HG03139 (cell line): ENCODE data around the gene AKAP8L.

Experiments used
- ATAC-seq: cut with Tn5 transposase; IDR thresholded peaks from one replicate; pipeline ENCODE4 v1.9.1; 2021; ENCODE audit not compliant: unreplicated experiment

AKAP8L gene, protein sequence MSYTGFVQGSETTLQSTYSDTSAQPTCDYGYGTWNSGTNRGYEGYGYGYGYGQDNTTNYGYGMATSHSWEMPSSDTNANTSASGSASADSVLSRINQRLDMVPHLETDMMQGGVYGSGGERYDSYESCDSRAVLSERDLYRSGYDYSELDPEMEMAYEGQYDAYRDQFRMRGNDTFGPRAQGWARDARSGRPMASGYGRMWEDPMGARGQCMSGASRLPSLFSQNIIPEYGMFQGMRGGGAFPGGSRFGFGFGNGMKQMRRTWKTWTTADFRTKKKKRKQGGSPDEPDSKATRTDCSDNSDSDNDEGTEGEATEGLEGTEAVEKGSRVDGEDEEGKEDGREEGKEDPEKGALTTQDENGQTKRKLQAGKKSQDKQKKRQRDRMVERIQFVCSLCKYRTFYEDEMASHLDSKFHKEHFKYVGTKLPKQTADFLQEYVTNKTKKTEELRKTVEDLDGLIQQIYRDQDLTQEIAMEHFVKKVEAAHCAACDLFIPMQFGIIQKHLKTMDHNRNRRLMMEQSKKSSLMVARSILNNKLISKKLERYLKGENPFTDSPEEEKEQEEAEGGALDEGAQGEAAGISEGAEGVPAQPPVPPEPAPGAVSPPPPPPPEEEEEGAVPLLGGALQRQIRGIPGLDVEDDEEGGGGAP

GRCh38 chr19:15418579-15419412, at the start of gene AKAP8L:
TSS of gene AKAP8L (minus strand) at chr19:15418988. CDS start at chr19:15418923, 65 bp downstream.
- ATAC-seq = peak; percentile 89

- no peak for ATAC-seq
These were observed 49.0 kb upstream of the AKAP8L start for GRCh38 chr19:15467734-15468214.

- peak; percentile 51 for ATAC-seq
These were observed 48.3 kb upstream of the AKAP8L start for GRCh38 chr19:15466851-15467733.

DNA sequence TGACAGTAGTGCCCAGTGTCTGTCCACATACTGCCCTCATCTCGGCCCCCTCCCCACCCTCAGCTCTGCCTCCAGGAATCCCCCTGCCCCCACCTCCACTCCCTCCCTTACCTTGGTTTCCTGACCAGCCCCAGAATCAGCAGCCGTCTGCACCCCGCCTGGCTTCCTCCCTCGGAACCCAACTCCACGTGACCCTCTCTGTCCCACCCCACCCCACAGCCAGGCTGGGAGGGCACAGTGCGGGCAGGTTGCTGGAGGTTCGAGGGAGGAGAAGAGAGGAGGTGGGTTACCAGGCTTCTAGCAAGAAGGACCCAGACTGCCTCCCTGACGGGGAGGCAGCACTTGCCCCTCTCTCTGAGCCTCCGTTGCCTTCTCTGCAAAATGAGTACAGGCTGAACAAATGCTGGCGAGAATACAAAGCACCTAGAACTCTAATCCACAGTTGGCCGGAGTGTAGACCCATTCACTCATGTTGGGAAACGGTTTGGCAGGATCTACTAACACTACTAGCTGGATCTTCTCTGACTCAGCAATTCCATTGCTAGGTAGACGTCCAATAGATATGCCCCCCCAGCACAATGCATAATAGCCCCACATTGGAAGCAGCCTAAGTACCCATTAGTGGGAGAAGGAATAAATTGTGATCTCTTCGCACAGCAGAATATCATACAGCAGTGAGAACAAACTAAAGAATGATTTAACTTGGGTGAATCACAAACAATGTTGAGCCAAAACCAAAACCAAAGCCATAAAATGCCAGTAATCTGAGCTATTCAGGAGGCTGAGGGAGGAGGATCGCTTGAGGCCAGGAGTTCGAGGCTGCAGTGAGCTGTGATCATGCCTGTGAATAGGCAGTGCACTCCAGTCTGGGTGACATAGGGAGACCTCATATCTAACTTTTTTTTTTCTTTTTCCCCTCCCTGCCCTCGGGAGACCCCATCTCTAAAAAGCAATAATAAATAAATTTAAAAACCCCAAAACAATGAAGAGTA, 45.9 kb upstream of the AKAP8L start, which contains the start of gene RASAL3:
TSS of gene RASAL3 (minus strand) at position 151 of the 992 bp plus-strand sequence. CDS start 186 bp downstream, outside the sequence.
- no peak for ATAC-seq

DNA sequence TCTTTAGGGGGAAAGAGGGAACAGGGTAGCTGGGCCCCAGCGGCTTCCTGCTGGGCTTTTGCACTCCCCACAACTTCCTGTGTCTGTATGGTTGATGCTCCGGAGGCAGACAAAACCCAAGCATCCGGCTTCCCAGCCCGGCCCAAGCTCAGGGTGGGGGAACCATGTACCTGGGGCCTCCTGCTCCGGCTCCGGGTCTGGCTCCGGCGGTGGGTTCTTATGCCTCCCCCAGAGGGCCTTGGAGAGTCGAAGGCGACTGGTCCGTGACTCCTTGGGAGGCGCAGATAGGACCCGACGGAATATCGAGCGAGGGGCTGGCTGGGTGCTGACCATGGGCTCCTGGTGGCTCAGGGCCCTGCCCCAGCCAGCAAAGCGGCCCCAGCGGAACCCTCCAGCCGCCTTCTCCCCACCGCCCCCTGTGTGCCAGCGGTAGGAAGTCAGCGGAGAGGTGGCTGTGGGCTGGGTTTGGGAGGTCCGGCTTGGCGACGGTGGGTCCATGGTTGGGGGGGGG, 45.1 kb upstream of the AKAP8L start:
- ATAC-seq = peak; percentile 47

DNA sequence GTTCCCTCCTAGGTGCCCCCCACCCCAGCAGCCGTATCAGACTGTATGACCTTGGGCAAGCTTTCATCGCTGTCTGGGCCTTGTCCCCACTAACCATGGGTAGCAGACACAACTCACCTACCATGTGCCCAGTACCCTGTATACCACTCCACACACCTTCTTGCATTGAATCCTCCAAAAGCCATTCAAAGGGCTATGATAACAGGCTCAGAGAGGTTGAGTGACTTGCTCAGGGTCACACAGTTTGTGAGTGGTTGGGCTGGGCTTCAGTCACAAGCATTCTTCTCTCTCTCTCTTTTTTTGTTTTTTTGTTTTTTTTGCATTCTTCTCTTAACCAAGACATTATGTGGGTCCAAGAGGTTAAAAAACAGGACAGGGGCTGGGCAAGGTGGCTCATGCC, 42.9 kb upstream of the AKAP8L start:
- no peak for ATAC-seq

- ATAC-seq = no peak
These were observed 39.1 kb upstream of the AKAP8L start for GRCh38 chr19:15457701-15458484.

DNA sequence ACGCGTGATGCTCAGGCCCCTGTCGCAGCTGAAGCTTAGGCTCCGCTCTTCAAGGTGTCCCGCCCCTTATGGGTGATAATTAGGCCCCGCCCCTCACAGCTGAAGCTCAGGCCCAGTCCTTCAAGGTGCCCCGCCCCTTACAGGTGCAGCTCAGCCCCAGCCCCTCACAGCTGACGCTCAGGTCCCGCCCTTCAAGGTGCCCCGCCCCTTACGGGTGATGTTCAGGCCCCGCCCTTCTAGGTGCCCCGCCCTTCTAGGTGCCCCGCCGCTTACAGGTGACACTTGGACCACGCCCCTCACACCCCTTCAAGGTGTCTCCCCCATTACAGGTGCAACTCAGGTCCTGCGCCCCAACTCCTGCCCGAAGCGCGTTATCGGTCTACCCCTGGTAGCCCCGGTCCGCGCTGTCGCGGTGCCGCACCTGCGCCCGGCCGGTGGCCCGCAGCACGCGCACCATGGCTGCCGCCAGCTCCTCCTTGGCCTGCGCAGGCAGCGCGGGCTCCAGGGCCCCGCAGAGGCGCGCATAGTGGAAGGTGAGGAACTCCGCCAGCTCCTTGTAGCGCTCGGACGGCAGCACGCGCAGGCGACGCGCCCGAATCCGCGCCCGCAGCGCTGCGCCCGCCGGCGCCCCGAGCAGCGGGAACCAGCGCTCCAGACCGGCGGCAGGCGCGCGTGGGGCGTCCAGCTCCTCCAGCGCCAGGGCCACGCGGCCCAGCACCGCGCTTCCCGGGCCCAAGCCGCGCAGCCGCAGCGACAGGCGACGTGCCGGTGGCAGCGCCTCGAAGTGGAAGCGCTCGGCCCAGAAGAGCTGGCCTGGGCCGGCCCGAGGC, 38.3 kb upstream of the AKAP8L start:
- ATAC-seq = no peak

- ATAC-seq = no peak
These were observed 37.7 kb upstream of the AKAP8L start for GRCh38 chr19:15456441-15456840.

- no peak for ATAC-seq
These were observed 37.2 kb upstream of the AKAP8L start for GRCh38 chr19:15455996-15456395.

DNA sequence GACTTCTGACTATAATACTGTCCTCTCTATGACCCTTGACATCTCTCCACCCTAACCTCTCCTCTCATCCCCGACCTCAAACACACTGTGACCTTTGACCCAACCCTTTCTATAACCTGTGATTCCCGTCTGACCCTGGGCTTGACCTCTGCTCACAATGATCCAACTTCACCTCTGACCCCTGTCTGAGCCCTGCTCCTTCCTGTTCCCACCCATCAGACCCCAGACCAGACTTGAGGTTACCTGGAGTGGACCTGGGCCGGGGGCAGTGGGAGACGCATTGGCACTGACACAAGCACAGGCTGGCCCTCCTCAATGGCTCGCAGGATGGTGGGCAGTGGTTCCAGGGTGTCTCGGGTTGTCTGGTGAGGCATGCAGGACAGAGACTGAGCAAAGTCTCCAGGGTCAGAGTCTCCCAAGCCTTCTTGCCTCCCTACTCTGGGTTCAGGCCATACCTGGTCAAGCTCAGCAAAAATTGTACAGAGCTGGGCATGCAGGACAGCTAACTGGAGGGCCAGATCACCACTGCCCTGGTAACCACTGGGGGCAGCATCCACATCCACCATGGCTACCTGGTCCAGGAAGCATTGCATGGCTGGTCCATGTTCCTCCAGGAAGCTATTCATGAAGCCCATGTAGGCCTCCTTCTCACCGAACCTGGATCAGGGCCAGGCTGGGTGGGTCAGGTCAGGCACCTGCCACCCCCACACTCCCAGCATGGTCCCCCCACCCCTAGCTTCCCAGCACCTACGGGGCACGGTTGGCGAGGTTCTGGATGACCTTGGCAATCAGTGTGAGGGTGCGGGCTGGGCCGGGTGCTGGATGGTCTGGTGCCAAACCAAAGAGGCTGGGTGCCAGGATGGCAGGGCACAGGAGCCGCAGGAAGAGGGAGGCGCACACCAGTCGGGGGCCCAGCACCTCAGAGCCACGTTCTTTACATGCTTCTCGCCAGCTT, 35.4 kb upstream of the AKAP8L start:
- ATAC-seq = no peak

- ATAC-seq = no peak
These were observed 34.3 kb upstream of the AKAP8L start for GRCh38 chr19:15453091-15453578.

DNA sequence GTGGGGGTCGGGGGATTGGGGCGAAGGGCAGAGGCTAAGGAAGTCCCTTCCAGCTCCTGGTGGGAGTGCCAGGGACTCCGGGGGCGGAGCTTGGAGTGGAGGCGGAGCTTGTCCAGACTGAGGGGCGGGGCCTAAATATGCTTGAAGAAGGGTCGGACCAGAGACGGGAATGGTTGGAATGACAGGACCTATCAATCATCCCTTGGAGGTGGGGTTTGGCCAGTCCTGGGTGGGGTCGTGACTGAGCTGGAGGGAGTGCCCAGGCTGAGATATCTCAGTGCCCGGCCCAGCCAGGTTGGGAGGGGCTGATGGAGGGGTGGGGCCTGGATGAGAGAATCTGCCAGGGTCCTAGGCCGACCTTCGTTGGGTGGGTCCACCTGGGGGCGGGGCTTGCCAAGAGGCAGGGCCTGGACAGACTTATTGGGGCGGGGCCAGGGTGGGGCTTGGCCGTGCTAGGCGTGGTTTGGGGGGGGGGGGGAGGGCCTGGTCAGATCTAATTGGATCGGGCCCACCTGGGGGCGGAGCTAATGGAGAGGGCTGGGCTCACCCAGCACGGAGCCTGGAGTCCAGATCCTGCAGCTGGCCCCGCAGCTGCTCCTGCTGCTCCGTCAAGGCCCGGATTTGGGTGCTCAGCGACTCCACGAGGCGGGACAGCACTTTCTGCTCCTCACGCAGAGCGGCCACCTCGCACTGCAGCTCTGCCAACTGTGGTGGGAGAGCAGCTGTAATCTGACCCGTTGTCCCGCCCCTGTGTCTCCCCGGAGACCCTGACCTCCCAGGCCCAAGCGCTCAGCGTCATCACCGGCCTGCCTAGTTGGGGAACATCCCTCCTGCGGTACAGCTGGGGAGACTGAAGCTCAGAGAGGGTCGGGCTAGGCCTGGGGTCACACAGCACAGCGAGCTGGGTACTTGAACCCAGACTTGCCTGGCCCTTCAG, 33.6 kb upstream of the AKAP8L start:
- no peak for ATAC-seq

GRCh38 chr19:15450528-15450890, 31.7 kb upstream of the AKAP8L start:
- no peak for ATAC-seq
